ENCODE data around the gene RPL23. TPM values are rescaled to one million over a fixed set of nuclear protein-coding genes. Genes with fewer than 3 reads are reported as not detected.

Gene RPL23
- polyA plus RNA-seq, 1 donor from 2014 or later, result 1,333 TPM

GRCh38 chr17:38848557-38848891 lies 5.0 kb downstream of the RPL23 start:
- Histone ChIP-seq H4K20me1 (ENCODE audit: insufficient read depth) (no peaks in the 10 kb centered on the region), H3K4me3 (ENCODE audit: low read length) (no peak overlapping the region), H3F3A (ENCODE audit: insufficient read depth, low read length, poor library complexity, severe bottlenecking) (peaks cover 4% of the 10 kb centered on the region), H3K9me2 (ENCODE audit: insufficient read depth, low read length) (no peaks in the 10 kb centered on the region), H3K4me2 (ENCODE audit: low read length) (no peak overlapping the region), H3K9ac (ENCODE audit: low read length) (no peak overlapping the region), H3K79me2 (replicated peaks; ENCODE audit: insufficient read depth, low read length) (peaks cover 21% of the 10 kb centered on the region), H3K27ac (ENCODE audit: low read length) (no peak overlapping the region), H3K36me3 (ENCODE audit: insufficient read depth, low read length) (peaks cover 5% of the 10 kb centered on the region), H2AFZ (ENCODE audit: low read depth, low read length) (no peak overlapping the region), H3K27me3 (ENCODE audit: insufficient read depth, low read depth, low read length) (no peaks in the 10 kb centered on the region), H3K9me3 (ENCODE audit: low read length) (no peaks in the 10 kb centered on the region)
- TF ChIP-seq RAD21 (conservative IDR thresholded peaks at IDR 0.05), result no peak
- TF ChIP-seq REST (IDR thresholded peaks at IDR 0.05; ENCODE audit: borderline replicate concordance), result no peak
- no peak for TF ChIP-seq TAF1 (IDR thresholded peaks at IDR 0.05; ENCODE audit: low read depth)
- no peak for TF ChIP-seq EP300 (conservative IDR thresholded peaks at IDR 0.05; ENCODE audit: poor library complexity, severe bottlenecking)
- no peak for TF ChIP-seq SMC3 (conservative IDR thresholded peaks at IDR 0.05; ENCODE audit: poor library complexity)
- TF ChIP-seq EZH2 (IDR thresholded peaks at IDR 0.05; ENCODE audit: borderline replicate concordance, insufficient read depth, low read length, poor library complexity, severe bottlenecking), result no peak
- TF ChIP-seq POLR2AphosphoS5 (IDR thresholded peaks at IDR 0.05), result no peak
- TF ChIP-seq, protein P1, sequence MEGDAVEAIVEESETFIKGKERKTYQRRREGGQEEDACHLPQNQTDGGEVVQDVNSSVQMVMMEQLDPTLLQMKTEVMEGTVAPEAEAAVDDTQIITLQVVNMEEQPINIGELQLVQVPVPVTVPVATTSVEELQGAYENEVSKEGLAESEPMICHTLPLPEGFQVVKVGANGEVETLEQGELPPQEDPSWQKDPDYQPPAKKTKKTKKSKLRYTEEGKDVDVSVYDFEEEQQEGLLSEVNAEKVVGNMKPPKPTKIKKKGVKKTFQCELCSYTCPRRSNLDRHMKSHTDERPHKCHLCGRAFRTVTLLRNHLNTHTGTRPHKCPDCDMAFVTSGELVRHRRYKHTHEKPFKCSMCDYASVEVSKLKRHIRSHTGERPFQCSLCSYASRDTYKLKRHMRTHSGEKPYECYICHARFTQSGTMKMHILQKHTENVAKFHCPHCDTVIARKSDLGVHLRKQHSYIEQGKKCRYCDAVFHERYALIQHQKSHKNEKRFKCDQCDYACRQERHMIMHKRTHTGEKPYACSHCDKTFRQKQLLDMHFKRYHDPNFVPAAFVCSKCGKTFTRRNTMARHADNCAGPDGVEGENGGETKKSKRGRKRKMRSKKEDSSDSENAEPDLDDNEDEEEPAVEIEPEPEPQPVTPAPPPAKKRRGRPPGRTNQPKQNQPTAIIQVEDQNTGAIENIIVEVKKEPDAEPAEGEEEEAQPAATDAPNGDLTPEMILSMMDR (IDR thresholded peaks at IDR 0.05; ENCODE audit: poor library complexity, severe bottlenecking), result no peak
- TF ChIP-seq MXI1 (conservative IDR thresholded peaks at IDR 0.05; ENCODE audit: poor library complexity, severe bottlenecking), result no peak

- H4K20me1 ChIP-seq (ENCODE audit: insufficient read depth), result no peaks in the 10 kb centered on the region
Observed at GRCh38 chr17:38844261-38844757, 9.2 kb downstream of the RPL23 start.

More at GRCh38 chr17:38844261-38844757, 9.2 kb downstream of the RPL23 start:
- Histone ChIP-seq H3K9ac (ENCODE audit: low read length) (no peak overlapping the region), H3K79me2 (replicated peaks; ENCODE audit: insufficient read depth, low read length) (no peaks in the 10 kb centered on the region), H3K4me3 (ENCODE audit: low read length) (no peak overlapping the region), H3F3A (ENCODE audit: insufficient read depth, low read length, poor library complexity, severe bottlenecking) (no peaks in the 10 kb centered on the region), H3K36me3 (ENCODE audit: insufficient read depth, low read length) (no peaks in the 10 kb centered on the region), H3K27me3 (ENCODE audit: insufficient read depth, low read depth, low read length) (no peaks in the 10 kb centered on the region), H3K4me2 (ENCODE audit: low read length) (no peak overlapping the region), H2AFZ (ENCODE audit: low read depth, low read length) (no peak overlapping the region), H3K9me2 (ENCODE audit: insufficient read depth, low read length) (no peaks in the 10 kb centered on the region), H3K27ac (ENCODE audit: low read length) (no peak overlapping the region), H3K9me3 (ENCODE audit: low read length) (no peaks in the 10 kb centered on the region)
- TF ChIP-seq, protein P1 (IDR thresholded peaks at IDR 0.05; ENCODE audit: poor library complexity, severe bottlenecking), result no peak
- TF ChIP-seq EZH2 (IDR thresholded peaks at IDR 0.05; ENCODE audit: borderline replicate concordance, insufficient read depth, low read length, poor library complexity, severe bottlenecking) (no peak), EP300 (conservative IDR thresholded peaks at IDR 0.05; ENCODE audit: poor library complexity, severe bottlenecking) (no peak), REST (IDR thresholded peaks at IDR 0.05; ENCODE audit: borderline replicate concordance) (no peak), TAF1 (IDR thresholded peaks at IDR 0.05; ENCODE audit: low read depth) (no peak), RAD21 (conservative IDR thresholded peaks at IDR 0.05) (no peak), POLR2AphosphoS5 (IDR thresholded peaks at IDR 0.05) (no peak), MXI1 (conservative IDR thresholded peaks at IDR 0.05; ENCODE audit: poor library complexity, severe bottlenecking) (no peak), SMC3 (conservative IDR thresholded peaks at IDR 0.05; ENCODE audit: poor library complexity) (no peak)

All from neural cell (in vitro differentiated cells).